HG03060 (cell line): Measurements from ENCODE around the gene PIAS1.
A peak's percentile ranks its signal among the peaks of the same experiment; 100 is the strongest.
"Not testable (repeated sequence)": the region's sequence is repeated elsewhere in the genome, so short reads cannot be mapped to it uniquely, and the experiment has no call there.

Source experiments
- ATAC-seq: cut with Tn5 transposase; IDR thresholded peaks from one replicate; pipeline ENCODE4 v1.9.1; 2021; ENCODE audit warnings: low read depth, moderate number of reproducible peaks; ENCODE audit not compliant: unreplicated experiment

PIAS1 gene

DNA sequence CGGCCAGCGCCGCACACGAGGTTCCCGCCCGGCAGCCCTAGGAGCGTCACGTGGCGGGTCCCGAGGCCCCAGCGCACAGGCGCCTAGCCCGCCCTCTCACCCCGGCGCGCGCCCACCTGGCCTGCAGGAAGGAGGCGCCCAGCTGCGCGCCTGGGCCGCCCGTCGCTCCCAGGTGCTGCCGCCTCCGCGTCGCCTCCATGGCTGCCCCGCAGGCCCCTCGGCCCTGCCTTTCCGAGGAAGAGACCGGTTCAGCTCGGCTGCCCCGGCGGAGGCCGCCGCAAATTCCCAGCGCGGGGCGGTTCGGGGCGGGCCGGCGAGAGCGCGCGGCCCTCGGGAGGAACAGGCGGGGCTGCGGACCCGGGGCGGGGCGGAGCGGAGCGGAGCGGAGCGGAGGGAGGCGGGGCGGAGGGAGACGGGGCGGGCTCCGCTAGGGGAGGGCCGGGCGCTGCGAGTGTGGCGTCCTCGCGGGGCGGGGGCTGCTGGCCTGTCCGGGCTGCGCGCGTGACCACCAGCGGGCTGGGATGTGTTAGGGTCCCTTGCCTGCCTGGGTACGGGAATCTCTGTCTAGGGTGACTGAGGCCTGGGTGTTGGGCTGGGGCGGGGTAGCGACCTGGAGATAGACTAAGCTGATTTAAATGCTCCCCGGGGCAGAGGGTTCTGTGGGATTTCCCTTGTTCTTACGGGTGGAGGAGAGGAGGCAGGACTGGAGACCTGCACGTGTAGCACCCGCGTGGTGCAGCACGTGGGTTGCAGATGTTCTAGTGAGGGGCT is 175.5 kb downstream of the PIAS1 start, which contains the start of gene CLN6:
TSS of gene CLN6 (minus strand) at position 343 of the 771 bp plus-strand sequence. CDS start at position 199, 144 bp downstream.
- ATAC-seq: peak; percentile 40

DNA sequence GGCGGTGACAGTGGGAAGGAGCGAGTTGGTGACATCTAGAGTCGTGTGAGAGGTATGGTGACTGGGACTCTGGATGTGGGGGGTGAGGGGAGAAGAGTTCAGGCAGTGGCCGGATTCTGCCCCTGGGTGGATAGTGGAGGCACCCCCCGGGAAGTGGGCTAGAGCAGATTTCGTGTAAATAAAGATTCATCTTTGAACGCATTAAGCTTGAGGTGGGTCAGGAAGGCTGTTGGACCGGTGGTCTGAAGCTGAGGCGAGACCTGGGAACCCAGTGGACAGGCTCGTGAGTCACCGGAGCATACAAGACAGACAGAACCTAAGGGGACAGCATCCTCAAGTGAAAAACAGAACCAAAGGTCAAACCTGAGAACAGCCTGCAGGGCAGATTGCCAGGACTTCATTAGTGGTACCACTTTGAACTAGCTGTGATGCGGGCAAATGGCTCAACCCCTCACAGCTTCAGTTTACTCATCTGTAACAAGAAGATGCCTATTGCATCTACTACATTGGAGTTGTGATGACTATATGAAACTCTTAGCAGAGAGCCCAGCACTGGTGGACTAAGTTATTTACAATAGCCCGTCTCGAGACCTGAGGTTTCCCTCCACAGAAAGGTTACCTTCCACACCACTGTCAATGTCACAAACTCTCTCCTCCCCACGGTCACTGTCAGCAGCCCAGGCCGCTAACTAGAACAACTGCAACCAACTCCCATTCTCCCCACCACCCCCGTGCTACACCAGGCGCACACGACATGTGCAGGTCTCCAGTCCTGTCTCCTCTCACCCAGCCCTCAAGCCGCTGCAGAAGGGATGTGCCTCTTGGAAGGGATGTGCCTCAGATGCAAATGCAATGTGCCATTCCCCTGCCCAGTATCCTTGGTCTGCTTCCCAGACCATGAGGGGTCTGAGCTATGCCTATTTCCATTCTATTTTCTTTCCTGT is 176.3 kb downstream of the PIAS1 start:
- no peak for ATAC-seq

DNA sequence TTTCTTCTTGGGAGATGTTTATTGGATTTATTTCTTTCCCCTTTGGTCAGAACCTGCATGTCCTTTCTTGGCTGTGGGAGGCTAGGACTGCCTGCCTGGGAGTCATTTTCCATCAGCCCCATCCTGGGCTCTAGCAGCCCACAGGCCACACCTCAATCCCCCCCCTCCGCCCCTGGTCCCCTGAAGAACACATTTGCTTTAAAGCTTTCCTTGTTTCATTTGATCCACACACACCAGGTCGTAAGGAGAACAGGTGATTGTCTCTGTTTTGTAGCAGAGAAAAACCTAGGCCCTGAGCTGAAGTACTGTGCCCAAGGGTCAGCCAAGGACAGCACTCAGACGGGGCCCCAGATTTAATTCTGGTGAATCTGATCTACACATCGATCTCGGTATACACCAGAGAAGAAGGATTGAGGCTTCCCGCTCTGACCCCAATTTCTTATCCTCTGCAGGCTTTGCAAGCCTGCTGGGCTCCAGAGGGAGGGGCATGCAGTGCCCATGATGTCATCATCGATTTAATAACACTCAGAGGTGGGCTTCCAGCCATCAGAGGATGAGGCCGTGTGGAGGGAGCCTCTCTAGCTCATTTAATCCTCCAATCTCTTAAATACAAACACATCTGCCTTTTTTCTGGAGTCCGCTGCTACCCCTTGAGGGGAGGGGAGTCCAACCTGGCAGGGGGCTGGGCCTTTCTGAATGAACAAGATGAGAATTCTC is 177.1 kb downstream of the PIAS1 start:
- no peak for ATAC-seq

DNA sequence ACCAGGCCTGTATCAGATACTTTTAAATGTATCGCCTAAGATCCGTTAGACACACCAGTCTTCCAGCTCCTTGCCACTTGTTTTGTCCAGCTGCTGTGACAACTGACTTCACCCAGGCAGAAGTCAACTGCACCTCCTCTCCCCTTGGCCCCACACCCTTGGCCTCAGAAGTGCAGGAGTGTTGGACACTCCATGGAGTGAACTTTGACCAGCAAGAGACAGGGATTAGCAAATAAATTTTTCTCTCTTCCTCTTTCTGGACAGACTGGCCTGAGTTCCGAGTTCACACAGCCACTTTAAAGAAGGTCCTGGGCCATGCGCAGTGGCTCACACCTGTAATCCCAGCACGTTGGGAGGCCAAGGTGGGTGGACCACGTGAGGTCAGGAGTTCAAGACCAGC is 178.3 kb downstream of the PIAS1 start:
- ATAC-seq: no peak

DNA sequence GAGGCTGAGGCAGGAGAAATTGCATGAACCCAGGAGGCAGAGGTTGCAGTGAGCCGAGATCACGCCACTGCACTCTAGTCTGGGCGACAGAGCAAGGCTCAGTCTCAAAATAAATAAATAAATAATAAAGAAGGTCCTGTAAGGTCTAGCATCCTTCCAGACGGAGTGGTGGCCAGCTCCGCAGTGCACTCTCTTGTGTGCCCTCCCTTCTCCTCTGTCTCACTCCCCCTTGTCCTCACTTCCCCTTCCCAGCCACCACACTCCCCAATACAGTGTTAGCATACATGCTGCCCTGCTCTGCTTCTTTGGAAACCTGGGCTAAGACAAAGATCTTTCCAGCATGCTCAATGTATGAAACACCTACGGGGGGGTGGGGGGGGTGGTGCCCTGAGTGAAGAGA is 178.8 kb downstream of the PIAS1 start:
- ATAC-seq: no peak

DNA sequence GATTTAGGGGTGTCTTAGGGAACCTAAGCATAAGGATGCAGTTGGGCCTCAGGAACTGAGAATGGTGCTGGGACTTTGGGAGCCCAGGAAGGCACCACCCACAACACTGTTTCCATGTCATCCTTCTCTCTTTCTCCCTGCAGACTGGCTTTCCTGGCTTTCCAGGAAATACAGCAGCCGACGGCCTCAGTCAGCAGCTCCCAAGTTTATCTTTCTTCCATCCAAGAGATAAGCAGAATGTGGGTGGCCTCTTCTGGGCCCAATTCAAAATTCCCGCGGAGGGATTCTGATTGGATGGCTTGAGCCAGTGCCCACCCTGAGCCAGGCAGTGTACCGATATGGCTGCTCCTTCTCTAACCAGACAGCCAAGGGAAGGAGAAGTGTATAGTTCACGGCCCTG is 179.9 kb downstream of the PIAS1 start:
- ATAC-seq: no peak

DNA sequence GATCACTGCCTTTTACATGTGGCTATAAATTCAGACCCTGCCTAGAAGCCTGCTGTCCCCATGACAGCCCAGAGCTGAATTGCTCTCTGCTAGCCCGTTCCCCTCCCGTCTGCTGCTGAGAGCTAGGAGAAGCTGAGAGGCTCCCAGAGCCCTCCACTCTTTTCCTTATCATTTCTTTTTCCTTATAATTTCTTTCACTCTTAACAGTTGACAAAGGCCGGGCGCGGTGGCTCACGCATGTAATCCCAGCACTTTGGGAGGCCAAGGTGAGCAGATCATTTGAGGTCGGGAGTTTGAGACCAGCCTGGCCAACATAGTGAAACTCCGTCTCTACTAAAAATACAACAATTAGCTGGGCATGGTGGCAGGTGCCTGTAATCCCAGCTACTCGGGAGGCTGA is 180.4 kb downstream of the PIAS1 start:
- not testable (repeated sequence) for ATAC-seq

DNA sequence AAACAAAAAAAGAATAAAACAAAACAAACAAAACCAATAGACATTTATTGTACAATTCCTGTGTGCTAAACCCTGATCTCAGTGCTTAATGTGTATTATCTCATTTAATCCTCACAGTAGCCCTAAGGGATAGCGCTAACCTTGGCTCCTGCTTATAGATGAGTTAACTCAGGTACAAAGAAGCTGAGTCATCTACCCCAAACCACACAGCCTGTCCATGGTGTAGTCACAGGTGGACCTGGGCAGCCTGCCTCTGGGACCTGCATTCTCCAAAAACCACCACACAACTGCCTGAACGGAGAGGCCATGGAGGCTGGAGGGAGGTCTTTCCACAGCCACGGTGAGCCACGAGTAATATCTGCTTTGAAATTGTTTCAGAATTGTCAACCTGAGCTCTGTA is 180.9 kb downstream of the PIAS1 start:
- ATAC-seq: no peak

DNA sequence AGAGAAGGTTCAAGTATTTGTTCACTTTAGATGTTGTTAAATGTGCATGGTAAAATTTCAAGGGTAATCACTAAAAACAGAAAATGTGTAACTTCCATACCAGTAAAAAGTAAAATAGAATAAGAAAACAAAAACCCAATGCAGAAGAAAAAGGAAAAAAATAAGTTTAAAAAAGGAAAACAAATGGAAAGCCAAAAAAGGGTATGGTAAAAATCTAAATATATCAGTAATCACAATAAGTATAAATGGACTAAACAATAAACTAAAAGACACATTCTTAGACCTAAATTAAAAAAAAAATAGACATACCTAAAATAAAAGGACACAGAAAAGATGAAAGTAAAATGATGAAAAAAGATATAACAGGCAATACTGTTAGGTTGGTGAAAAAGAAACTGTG is 184.9 kb downstream of the PIAS1 start:
- ATAC-seq: no peak

DNA sequence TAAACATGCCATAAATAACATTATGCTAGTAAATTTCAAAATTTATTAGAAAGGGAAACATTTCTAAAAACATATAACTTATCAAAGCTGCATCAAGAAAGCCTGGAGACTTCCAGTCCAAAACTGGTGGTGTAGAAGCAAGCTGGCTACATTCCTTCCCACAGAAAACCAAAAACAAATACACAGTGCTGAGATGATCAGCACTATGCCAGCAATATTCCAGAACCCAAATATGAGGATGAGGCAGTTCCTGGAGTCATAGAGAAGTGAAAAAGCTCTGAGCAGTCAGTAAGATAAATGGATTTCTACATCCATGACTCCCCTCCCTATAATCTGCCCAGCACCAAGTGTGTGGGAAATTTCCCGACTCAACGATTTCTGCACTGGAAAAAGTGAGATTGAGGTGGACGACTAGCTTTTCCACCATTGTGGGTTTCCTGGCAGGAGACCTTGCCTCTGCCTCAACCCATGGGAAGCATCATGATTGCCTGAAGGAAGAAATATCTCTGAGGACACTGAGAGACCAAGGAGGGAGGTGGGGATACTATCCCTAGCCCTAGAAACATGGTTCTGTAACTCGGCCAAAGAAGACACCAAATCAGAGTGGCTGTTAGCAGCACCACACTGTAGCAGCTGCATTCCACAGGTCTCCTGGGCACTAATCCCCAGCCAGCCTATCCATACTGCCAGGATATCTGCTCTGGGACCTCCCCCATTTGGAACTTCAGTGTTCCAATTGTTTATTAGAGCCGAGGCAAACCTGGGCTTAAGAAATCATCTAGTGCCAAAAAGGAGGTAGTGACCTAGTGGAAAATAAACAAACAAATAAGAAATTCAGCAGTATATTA is 187.2 kb downstream of the PIAS1 start:
- no peak for ATAC-seq
